ENCODE data around the gene CARD14. TPM values are rescaled to one million over a fixed set of nuclear protein-coding genes. Genes with fewer than 3 reads are reported as not detected.

The CARD14 gene
- total and polyA plus RNA-seq, 2 of the 13 experiments (the other 11 are each of a cell fraction or from before 2014, with no cell fraction given): 0.11 TPM; not detected in 1

GRCh38 chr17:80187090-80187489 is 17.3 kb downstream of the CARD14 start:
- intact Hi-C loops (cut with micrococcal nuclease; ENCODE audit: unreplicated experiment) (no loop called here), in situ Hi-C loops (cut with HindIII; ENCODE audit: extremely low pct_ligation_motif_present, low pct_unique_long_range_greater_than_20kb) (no loop called here)
- Histone ChIP-seq H3K9ac (ENCODE audit: insufficient read depth, low read depth, low read length) (peak overlapping the region; percentile 13; the same call in 1 of the 2 replicates), H3K9me3 (ENCODE audit: low read length) (no peaks in the 10 kb centered on the region), H4K20me1 (ENCODE audit: insufficient read depth, low read length) (no peaks in the 10 kb centered on the region), H2AFZ (ENCODE audit: low read length) (no peak overlapping the region), H3K36me3 (replicated peaks in 1 of 2; ENCODE audit: control insufficient read depth in 1 of 2, insufficient read depth in 2 of 2, low read length in 2 of 2) (no peaks in the 10 kb centered on the region), H3K79me2 (ENCODE audit: insufficient read depth, low read length) (no peaks in the 10 kb centered on the region), H3K4me2 (ENCODE audit: low read depth, low read length) (peak overlapping the region; percentile 70), H3K27ac (ENCODE audit: extremely low read length, insufficient read depth, low read length) (no peak overlapping the region), H3K27me3 (ENCODE audit: control insufficient read depth in 1 of 2, insufficient read depth in 2 of 2, low read length in 2 of 2) (peaks cover 23 to 96% of the 10 kb centered on the region in 2 experiments), H3K4me3 (replicated peaks in 1 of 3; ENCODE audit: insufficient read depth in 1 of 3, low read depth in 2 of 3, low read length in 3 of 3) (peak overlapping the region; percentile 8 to 57 (median 22); a peak in 5 of 6 replicates), H3K4me1 (ENCODE audit: insufficient read depth, low read length) (peaks cover 19% of the 10 kb centered on the region)
- ChIA-PET POLR2A (interaction anchor here (1.0 kb wide), 1 partner anchor 39 kb away, joined by 3 read pairs; no protein-coding TSS in a partner anchor), CTCF (ENCODE audit: low intra/inter-chr PET ratio, low total read pairs) (no interaction called here)
- FAIRE-seq (peak; percentile 78), ATAC-seq (peak; percentile 29), DNase-seq (ENCODE audit: low spot score) (no peak)
- WGBS (ENCODE audit: low lambda C conversion rate): 10% methylated on average over 16 of the region's 16 CpGs
- no TSS peak for BruUV-seq (replicated peaks)
- TF ChIP-seq BRD4 (CRISPR knock-in tag; IDR thresholded peaks at IDR 0.05) (no peak), KMT2A (CRISPR knock-in tag; IDR thresholded peaks at IDR 0.05) (no peak), PPARG (CRISPR knock-in tag; conservative IDR thresholded peaks at IDR 0.05) (no peak), ZSCAN12 (CRISPR knock-in tag; IDR thresholded peaks at IDR 0.05) (no peak), FOXO1 (CRISPR knock-in tag; IDR thresholded peaks at IDR 0.05) (no peak), SAFB2 (CRISPR knock-in tag; IDR thresholded peaks at IDR 0.05; ENCODE audit: borderline replicate concordance, low read depth) (no peak), ZNF615 (CRISPR knock-in tag; IDR thresholded peaks at IDR 0.05; ENCODE audit: borderline replicate concordance) (no peak), EEA1 (CRISPR knock-in tag; IDR thresholded peaks at IDR 0.05; ENCODE audit: borderline replicate concordance) (no peak), SP140L (CRISPR knock-in tag; IDR thresholded peaks at IDR 0.05; ENCODE audit: borderline replicate concordance) (no peak), ZNF777 (CRISPR knock-in tag; IDR thresholded peaks at IDR 0.05) (no peak), SSRP1 (CRISPR knock-in tag; IDR thresholded peaks at IDR 0.05) (no peak), FOSL1 (CRISPR knock-in tag; IDR thresholded peaks at IDR 0.05; ENCODE audit: borderline replicate concordance) (no peak), ZNF891 (CRISPR knock-in tag; IDR thresholded peaks at IDR 0.05) (no peak), ZNF101 (CRISPR knock-in tag; IDR thresholded peaks at IDR 0.05; ENCODE audit: borderline replicate concordance, low read depth) (no peak), FOSL2 (CRISPR knock-in tag; IDR thresholded peaks at IDR 0.05) (peak; percentile 72), ZNF710 (CRISPR knock-in tag; IDR thresholded peaks at IDR 0.05; ENCODE audit: borderline replicate concordance) (no peak), DZIP1 (CRISPR knock-in tag; IDR thresholded peaks at IDR 0.05) (no peak), SMAD1 (CRISPR knock-in tag; IDR thresholded peaks at IDR 0.05; ENCODE audit: borderline replicate concordance, low read depth) (0 out of 2 replicates have a peak, but pooled peaks have one; percentile 49), ELF1 (CRISPR knock-in tag; IDR thresholded peaks at IDR 0.05) (no peak)
- TF ChIP-seq, protein P1, sequence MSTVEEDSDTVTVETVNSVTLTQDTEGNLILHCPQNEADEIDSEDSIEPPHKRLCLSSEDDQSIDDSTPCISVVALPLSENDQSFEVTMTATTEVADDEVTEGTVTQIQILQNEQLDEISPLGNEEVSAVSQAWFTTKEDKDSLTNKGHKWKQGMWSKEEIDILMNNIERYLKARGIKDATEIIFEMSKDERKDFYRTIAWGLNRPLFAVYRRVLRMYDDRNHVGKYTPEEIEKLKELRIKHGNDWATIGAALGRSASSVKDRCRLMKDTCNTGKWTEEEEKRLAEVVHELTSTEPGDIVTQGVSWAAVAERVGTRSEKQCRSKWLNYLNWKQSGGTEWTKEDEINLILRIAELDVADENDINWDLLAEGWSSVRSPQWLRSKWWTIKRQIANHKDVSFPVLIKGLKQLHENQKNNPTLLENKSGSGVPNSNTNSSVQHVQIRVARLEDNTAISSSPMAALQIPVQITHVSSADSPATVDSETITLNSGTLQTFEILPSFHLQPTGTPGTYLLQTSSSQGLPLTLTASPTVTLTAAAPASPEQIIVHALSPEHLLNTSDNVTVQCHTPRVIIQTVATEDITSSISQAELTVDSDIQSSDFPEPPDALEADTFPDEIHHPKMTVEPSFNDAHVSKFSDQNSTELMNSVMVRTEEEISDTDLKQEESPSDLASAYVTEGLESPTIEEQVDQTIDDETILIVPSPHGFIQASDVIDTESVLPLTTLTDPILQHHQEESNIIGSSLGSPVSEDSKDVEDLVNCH (CRISPR knock-in tag; IDR thresholded peaks at IDR 0.05): no peak
